B cell (primary cell): ENCODE measurements around the gene BRSK1.

Experiments
- CTCF ChIP-seq: fragments of 200-600 bp; IDR thresholded peaks from one replicate; pipeline ENCODE4 v1.8.0; 2022; ENCODE audit warnings: antibody characterized with exemption, mild to moderate bottlenecking
- EZH2 ChIP-seq: IDR thresholded peaks from 2 replicates; pipeline ENCODE4 v1.6.1; 2012; ENCODE audit warnings: borderline replicate concordance, low read depth, mild to moderate bottlenecking, moderate library complexity, low read length; ENCODE audit not compliant: insufficient read depth, poor library complexity, severe bottlenecking

GRCh38 chr19:55311397-55311796, 27.6 kb downstream of the BRSK1 start:
- TF ChIP-seq CTCF (no peak), EZH2 (no peak)
